ENCODE data around the gene OLR1. TPM values are rescaled to one million over a fixed set of nuclear protein-coding genes. Genes with fewer than 3 reads are reported as not detected.

The OLR1 gene
- total RNA-seq, 2 experiments from 2014 or later: not detected

DNA sequence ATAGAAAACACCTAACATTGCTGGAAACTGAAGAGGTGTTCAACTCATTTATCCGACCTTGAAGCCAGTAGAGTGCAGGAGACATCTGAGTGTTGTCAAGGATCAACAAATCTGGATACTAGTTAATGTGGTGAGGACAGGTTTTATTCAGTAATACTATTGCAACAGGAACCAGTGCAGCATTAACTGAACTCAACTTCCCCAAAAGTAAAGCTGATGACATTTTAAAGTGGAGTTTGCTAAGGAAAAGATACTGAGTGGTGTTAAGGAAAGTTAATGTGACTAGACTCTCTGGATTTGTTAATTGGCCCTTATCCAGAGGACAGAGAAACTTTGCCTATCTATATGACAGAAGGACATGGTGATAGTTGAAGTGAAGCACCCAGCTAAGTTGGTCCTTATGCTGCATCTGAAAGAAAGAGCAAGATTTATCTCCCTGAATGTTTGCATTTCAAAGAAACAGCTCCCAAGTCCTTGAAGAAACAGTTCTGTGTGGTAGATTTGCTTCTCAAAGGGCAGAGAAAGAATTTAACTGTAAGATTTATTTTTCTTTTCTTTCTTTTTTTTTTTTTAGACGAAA lies 40.7 kb downstream of the OLR1 start:
- ChIA-PET CTCF (interaction anchor here (2.0 kb wide), 1 partner anchor 9 kb away, joined by 10 read pairs; no protein-coding TSS in a partner anchor), POLR2A (no interaction called here)
- H3K27ac Mint-ChIP-seq: no peak overlapping the region
- no peaks in the 10 kb centered on the region for H3K36me3 Mint-ChIP-seq (ENCODE audit: low read depth)
- H3K4me3 Mint-ChIP-seq: no peak overlapping the region
- no peaks in the 10 kb centered on the region for H3K9me3 Mint-ChIP-seq
- H3K4me1 Mint-ChIP-seq: peaks cover 12% of the 10 kb centered on the region
- DNase-seq: no peak
- H3K27me3 Mint-ChIP-seq: peaks cover 17% of the 10 kb centered on the region

- H3K4me3 Mint-ChIP-seq: no peak within 1 kb of the TSS
- H3K36me3 Mint-ChIP-seq (ENCODE audit: low read depth): no peaks in the 10 kb centered on the region
- ChIA-PET POLR2A (interaction anchor here (0.8 kb wide), 1 partner anchor 373 kb away, joined by 3 read pairs; no protein-coding TSS in a partner anchor), CTCF (interaction anchor here (0.6 to 2.0 kb wide), 3 partner anchors 10 to 22 kb away, joined by 3 to 10 read pairs (median 3); no protein-coding TSS in a partner anchor)
- no peak within 1 kb of the TSS for H3K27ac Mint-ChIP-seq
- H3K9me3 Mint-ChIP-seq: no peaks in the 10 kb centered on the region
- no peak for DNase-seq
- peaks cover 12% of the 10 kb centered on the region for H3K4me1 Mint-ChIP-seq
- H3K27me3 Mint-ChIP-seq: peaks cover 23% of the 10 kb centered on the region
These were observed 41.9 kb downstream of the OLR1 start, which contains the start of gene CLEC7A for GRCh38 chr12:10130042-10130441. Gene CLEC7A (minus strand): TSS chr12:10130199. CDS start chr12:10130082, 117 bp downstream.

DNA sequence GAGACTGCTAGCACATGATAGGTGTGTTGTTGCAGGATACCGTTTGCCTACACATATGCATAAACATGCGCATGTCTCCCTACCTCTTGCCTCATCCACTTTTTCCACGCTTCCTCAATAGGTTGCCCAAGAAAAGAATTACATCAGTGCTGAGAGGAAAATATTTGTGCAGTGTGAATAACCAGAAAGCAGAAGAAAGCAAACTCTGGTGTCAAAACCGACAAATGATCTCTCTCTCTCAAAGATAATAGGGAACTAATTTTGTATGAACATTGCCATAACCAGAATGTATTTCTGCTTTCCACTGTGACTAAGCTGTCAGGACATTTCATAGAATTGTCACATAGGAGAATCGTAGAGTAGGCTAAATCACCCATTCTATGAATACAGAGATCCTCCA lies 43.2 kb downstream of the OLR1 start:
- no peaks in the 10 kb centered on the region for H3K36me3 Mint-ChIP-seq (ENCODE audit: low read depth)
- H3K9me3 Mint-ChIP-seq: no peaks in the 10 kb centered on the region
- peaks cover 12% of the 10 kb centered on the region for H3K4me1 Mint-ChIP-seq
- no peak for DNase-seq
- CTCF ChIA-PET: interaction anchor here (2.2 kb wide), 1 partner anchor 24 kb away, joined by 8 read pairs; no protein-coding TSS in a partner anchor
- H3K27me3 Mint-ChIP-seq: peaks cover 23% of the 10 kb centered on the region
- POLR2A ChIA-PET: no interaction called here
- H3K4me3 Mint-ChIP-seq: no peak overlapping the region
- H3K27ac Mint-ChIP-seq: no peak overlapping the region

DNA sequence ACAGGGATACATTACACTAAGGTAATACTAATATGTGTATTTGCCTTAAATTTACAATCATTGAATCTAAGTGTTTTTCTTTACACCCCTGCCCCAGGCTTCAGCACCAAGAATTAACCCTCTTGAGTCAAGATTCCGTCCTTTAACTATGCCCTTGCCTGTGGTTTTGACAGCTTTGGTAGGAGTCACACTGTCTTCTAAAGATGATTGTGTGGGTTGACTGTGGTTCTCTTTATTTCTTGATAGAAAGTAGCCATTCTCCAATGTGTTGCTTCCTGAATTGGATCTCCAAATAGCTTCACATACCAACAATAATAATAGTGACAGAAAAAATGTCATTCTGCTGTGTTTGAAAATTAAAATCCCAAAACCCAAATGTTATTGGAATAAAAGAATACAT lies 45.5 kb downstream of the OLR1 start:
- Mint-ChIP-seq H3K27ac (no peak overlapping the region), H3K4me3 (no peak overlapping the region), H3K4me1 (peaks cover 12% of the 10 kb centered on the region), H3K9me3 (no peaks in the 10 kb centered on the region), H3K27me3 (peaks cover 23% of the 10 kb centered on the region), H3K36me3 (ENCODE audit: low read depth) (no peaks in the 10 kb centered on the region)
- no peak for DNase-seq
- CTCF ChIA-PET: no interaction called here
- POLR2A ChIA-PET: interaction anchor here (1.5 kb wide), 1 partner anchor 9 kb away, joined by 3 read pairs; no protein-coding TSS in a partner anchor

- Mint-ChIP-seq H3K36me3 (ENCODE audit: low read depth) (no peaks in the 10 kb centered on the region), H3K27me3 (peaks cover 15% of the 10 kb centered on the region), H3K4me1 (no peaks in the 10 kb centered on the region), H3K9me3 (no peaks in the 10 kb centered on the region), H3K4me3 (no peak overlapping the region), H3K27ac (no peak overlapping the region)
- no peak for DNase-seq
- ChIA-PET POLR2A (no interaction called here), CTCF (no interaction called here)
These were observed 49.2 kb downstream of the OLR1 start for GRCh38 chr12:10122689-10123088.

DNA sequence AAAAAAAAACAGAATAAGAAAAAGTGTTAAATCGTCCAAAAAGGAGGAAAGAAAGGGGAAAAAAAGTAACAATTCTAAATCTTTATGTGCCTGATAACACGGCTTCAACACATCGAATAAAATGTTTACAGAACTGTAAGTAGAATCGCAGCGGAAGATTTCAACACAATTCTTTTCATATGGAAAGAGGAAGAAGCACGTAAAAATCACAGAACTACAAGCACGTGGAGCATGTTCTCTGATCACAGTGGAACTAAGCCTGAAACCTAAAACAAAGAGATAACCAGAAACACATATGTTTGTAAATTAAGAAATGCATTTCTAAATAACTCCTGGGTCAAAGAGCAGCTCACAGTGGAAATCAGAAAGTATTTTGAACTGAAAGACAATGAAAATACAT lies 50.7 kb downstream of the OLR1 start:
- Mint-ChIP-seq H3K4me1 (no peaks in the 10 kb centered on the region), H3K36me3 (ENCODE audit: low read depth) (no peaks in the 10 kb centered on the region), H3K27me3 (peaks cover 11% of the 10 kb centered on the region), H3K4me3 (no peak overlapping the region), H3K9me3 (no peaks in the 10 kb centered on the region), H3K27ac (no peak overlapping the region)
- DNase-seq: no peak
- ChIA-PET CTCF (no interaction called here), POLR2A (no interaction called here)

- no peak overlapping the region for H3K4me3 Mint-ChIP-seq
- H3K36me3 Mint-ChIP-seq (ENCODE audit: low read depth): no peaks in the 10 kb centered on the region
- H3K9me3 Mint-ChIP-seq: no peaks in the 10 kb centered on the region
- no peak for DNase-seq
- ChIA-PET POLR2A (no interaction called here), CTCF (no interaction called here)
- H3K4me1 Mint-ChIP-seq: no peaks in the 10 kb centered on the region
- H3K27ac Mint-ChIP-seq: no peak overlapping the region
- peaks cover 6% of the 10 kb centered on the region for H3K27me3 Mint-ChIP-seq
These were observed 52.9 kb downstream of the OLR1 start for GRCh38 chr12:10119066-10119465.

GRCh38 chr12:10115890-10116289 lies 56.0 kb downstream of the OLR1 start:
- no peak overlapping the region for H3K27ac Mint-ChIP-seq
- H3K27me3 Mint-ChIP-seq: peaks cover 10% of the 10 kb centered on the region
- CTCF ChIA-PET: interaction anchor here (0.6 kb wide), 1 partner anchor 31 kb away, joined by 4 read pairs; no protein-coding TSS in a partner anchor
- H3K4me3 Mint-ChIP-seq: no peak overlapping the region
- DNase-seq: no peak
- H3K4me1 Mint-ChIP-seq: no peaks in the 10 kb centered on the region
- H3K36me3 Mint-ChIP-seq (ENCODE audit: low read depth): no peaks in the 10 kb centered on the region
- H3K9me3 Mint-ChIP-seq: no peaks in the 10 kb centered on the region
- POLR2A ChIA-PET: no interaction called here

GRCh38 chr12:10115311-10115710 lies 56.6 kb downstream of the OLR1 start:
- POLR2A ChIA-PET: no interaction called here
- CTCF ChIA-PET: interaction anchor here (0.6 kb wide), 1 partner anchor 30 kb away, joined by 4 read pairs; no protein-coding TSS in a partner anchor
- Mint-ChIP-seq H3K9me3 (no peaks in the 10 kb centered on the region), H3K36me3 (ENCODE audit: low read depth) (no peaks in the 10 kb centered on the region), H3K4me1 (no peaks in the 10 kb centered on the region), H3K27me3 (peaks cover 10% of the 10 kb centered on the region), H3K27ac (no peak overlapping the region), H3K4me3 (no peak overlapping the region)
- DNase-seq: no peak

- ChIA-PET CTCF (no interaction called here), POLR2A (no interaction called here)
- Mint-ChIP-seq H3K9me3 (no peaks in the 10 kb centered on the region), H3K36me3 (ENCODE audit: low read depth) (no peaks in the 10 kb centered on the region), H3K27ac (no peak overlapping the region), H3K4me3 (no peak overlapping the region), H3K27me3 (peaks cover 8% of the 10 kb centered on the region), H3K4me1 (no peaks in the 10 kb centered on the region)
- no peak for DNase-seq
These were observed 58.0 kb downstream of the OLR1 start for GRCh38 chr12:10113920-10114319.

- ChIA-PET POLR2A (no interaction called here), CTCF (no interaction called here)
- Mint-ChIP-seq H3K27me3 (peaks cover 11% of the 10 kb centered on the region), H3K9me3 (no peaks in the 10 kb centered on the region), H3K27ac (no peak overlapping the region), H3K4me3 (no peak overlapping the region), H3K4me1 (no peaks in the 10 kb centered on the region), H3K36me3 (ENCODE audit: low read depth) (no peaks in the 10 kb centered on the region)
- DNase-seq: no peak
These were observed 58.9 kb downstream of the OLR1 start for GRCh38 chr12:10113075-10113474.

DNA sequence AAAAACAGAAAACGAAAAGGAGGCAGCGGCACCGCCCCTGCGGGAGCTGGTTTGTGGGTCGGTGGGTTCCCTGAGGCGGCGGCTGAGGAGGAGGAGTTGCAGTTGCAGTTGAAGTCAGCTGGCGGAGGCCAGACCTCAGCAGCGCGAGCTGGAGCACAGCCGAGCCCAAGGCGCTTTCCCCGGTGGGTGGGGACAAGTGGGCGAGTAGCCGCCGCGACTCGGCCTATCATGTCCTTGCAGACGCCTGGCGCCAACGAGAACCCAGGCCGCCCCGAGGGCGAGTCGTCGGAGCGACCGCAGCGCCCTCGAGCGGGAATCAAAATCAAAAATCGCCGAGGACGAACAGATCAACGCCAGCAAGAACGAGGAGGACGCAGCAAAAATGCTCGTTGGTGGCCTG lies 60.5 kb downstream of the OLR1 start:
- H3K27me3 Mint-ChIP-seq: peaks cover 15% of the 10 kb centered on the region
- H3K4me1 Mint-ChIP-seq: no peaks in the 10 kb centered on the region
- H3K36me3 Mint-ChIP-seq (ENCODE audit: low read depth): no peaks in the 10 kb centered on the region
- no peak overlapping the region for H3K4me3 Mint-ChIP-seq
- H3K9me3 Mint-ChIP-seq: peaks cover 2% of the 10 kb centered on the region
- no peak for DNase-seq
- ChIA-PET POLR2A (no interaction called here), CTCF (no interaction called here)
- no peak overlapping the region for H3K27ac Mint-ChIP-seq

GRCh38 chr12:10110256-10110844 lies 61.6 kb downstream of the OLR1 start:
- Mint-ChIP-seq H3K4me3 (no peak overlapping the region), H3K36me3 (ENCODE audit: low read depth) (no peaks in the 10 kb centered on the region), H3K9me3 (peaks cover 2% of the 10 kb centered on the region), H3K4me1 (no peaks in the 10 kb centered on the region), H3K27me3 (peaks cover 24% of the 10 kb centered on the region), H3K27ac (no peak overlapping the region)
- POLR2A ChIA-PET: no interaction called here
- CTCF ChIA-PET: no interaction called here
- DNase-seq: no peak

All from activated CD4-positive, alpha-beta memory T cell treated with anti-CD3 and anti-CD28 coated beads, Interleukin-2, amount 10 ng/mL, durations not matched to agents 7 days and 5 days (primary cell).